Osteoblast (primary cell): ENCODE measurements around the gene ZNF879. TPM values are rescaled to one million over a fixed set of nuclear protein-coding genes. Genes with fewer than 3 reads are reported as not detected.

Experiments
- DNase-seq: peaks from one replicate; pipeline ENCODE4 v3.0.0; 2011; ENCODE audit warnings: low spot score, mixed read lengths; ENCODE audit not compliant: insufficient read length; ENCODE audit errors: missing footprints
- H2AFZ ChIP-seq: 2 replicates; pipeline ENCODE4 v1.6.0; 2011; ENCODE audit warnings: mild to moderate bottlenecking, low read length
- H3K27ac ChIP-seq: 2 replicates; pipeline ENCODE4 v1.5.1; 2011; ENCODE audit warnings: mild to moderate bottlenecking, low read depth, low read length, moderate library complexity
- H3K27me3 ChIP-seq: 2 replicates; pipeline ENCODE4 v1.6.0; 2012; ENCODE audit warnings: mild to moderate bottlenecking, control low read depth, inconsistent platforms, low read length, moderate library complexity; ENCODE audit not compliant: insufficient read depth
- H3K36me3 ChIP-seq: 2 replicates; pipeline ENCODE4 v1.5.1; 2011; ENCODE audit warnings: mild to moderate bottlenecking, low read length, control low read depth, moderate library complexity; ENCODE audit not compliant: insufficient read depth
- H3K4me1 ChIP-seq: 2 replicates; pipeline ENCODE4 v1.5.1; 2011; ENCODE audit warnings: mild to moderate bottlenecking, low read length, control low read depth, moderate library complexity; ENCODE audit not compliant: insufficient read depth
- H3K4me2 ChIP-seq: 2 replicates; pipeline ENCODE4 v1.6.0; 2011; ENCODE audit warnings: mild to moderate bottlenecking, low read length; ENCODE audit not compliant: insufficient read depth
- H3K4me3 ChIP-seq: fragments of 200-600 bp; sonication (generic); 3 replicates; pipeline ENCODE4 v1.5.1; 2012; ENCODE audit warnings: mild to moderate bottlenecking, low read length, inconsistent platforms; ENCODE audit not compliant: insufficient read depth
- H3K79me2 ChIP-seq: 2 replicates; pipeline ENCODE4 v1.6.0; 2012; ENCODE audit warnings: mild to moderate bottlenecking, low read length, control low read depth, inconsistent platforms; ENCODE audit not compliant: insufficient read depth
- H3K9me3 ChIP-seq: 2 replicates; pipeline ENCODE4 v1.5.1; 2011; ENCODE audit warnings: low read depth, low read length, control low read depth
- H4K20me1 ChIP-seq: 2 replicates; pipeline ENCODE4 v1.6.0; 2012; ENCODE audit warnings: mild to moderate bottlenecking, low read length, control low read depth; ENCODE audit not compliant: insufficient read depth
- CTCF ChIP-seq: IDR thresholded peaks from 2 replicates; pipeline ENCODE4 v1.5.1; 2011; ENCODE audit warnings: mild to moderate bottlenecking, low read depth, low read length, moderate library complexity; ENCODE audit errors: extremely low read depth
- total RNA-seq: library from RNA; depleted of rRNA; stranded (reverse); fragments of >200 nt; gene quantifications from 2 replicates; pipeline ENCODE4 v1.2.3, GENCODE V29; 2012

The ZNF879 gene
- total RNA-seq, 1 donor: 8.3 TPM

GRCh38 chr5:179054036-179054785, 30.6 kb downstream of the ZNF879 start:
- Histone ChIP-seq H3K79me2 (no peaks in the 10 kb centered on the region), H3K9me3 (no peaks in the 10 kb centered on the region), H4K20me1 (no peaks in the 10 kb centered on the region), H3K36me3 (no peaks in the 10 kb centered on the region), H3K27ac (no peak overlapping the region), H3K4me1 (no peaks in the 10 kb centered on the region), H2AFZ (no peak overlapping the region), H3K27me3 (no peaks in the 10 kb centered on the region), H3K4me3 (no peak overlapping the region), H3K4me2 (no peak overlapping the region)
- no peak for DNase-seq
- no peak for TF ChIP-seq CTCF

- Histone ChIP-seq H3K36me3 (no peaks in the 10 kb centered on the region), H3K4me2 (no peak overlapping the region), H3K9me3 (no peaks in the 10 kb centered on the region), H3K27me3 (no peaks in the 10 kb centered on the region), H3K4me1 (peaks cover 4% of the 10 kb centered on the region), H3K27ac (no peak overlapping the region), H4K20me1 (no peaks in the 10 kb centered on the region), H3K79me2 (no peaks in the 10 kb centered on the region), H2AFZ (no peak overlapping the region), H3K4me3 (no peak overlapping the region)
- no peak for TF ChIP-seq CTCF
- DNase-seq: no peak
Measured at GRCh38 chr5:179054876-179055275, 31.3 kb downstream of the ZNF879 start.

- TF ChIP-seq CTCF: no peak
Measured at GRCh38 chr5:179055436-179055835, 31.8 kb downstream of the ZNF879 start.

GRCh38 chr5:179055841-179056240, 32.2 kb downstream of the ZNF879 start:
- peaks cover 3% of the 10 kb centered on the region for H3K79me2 ChIP-seq
- no peaks in the 10 kb centered on the region for H3K36me3 ChIP-seq
- no peaks in the 10 kb centered on the region for H4K20me1 ChIP-seq
- no peaks in the 10 kb centered on the region for H3K9me3 ChIP-seq
- no peaks in the 10 kb centered on the region for H3K27me3 ChIP-seq
- peaks cover 7% of the 10 kb centered on the region for H3K4me1 ChIP-seq
- no peak overlapping the region for H2AFZ ChIP-seq
- no peak overlapping the region for H3K27ac ChIP-seq
- H3K4me3 ChIP-seq: no peak overlapping the region
- no peak overlapping the region for H3K4me2 ChIP-seq
- DNase-seq: no peak
- TF ChIP-seq CTCF: no peak

More at GRCh38 chr5:179055436-179055835, 31.8 kb downstream of the ZNF879 start:
- H2AFZ ChIP-seq: no peak overlapping the region
- H3K9me3 ChIP-seq: no peaks in the 10 kb centered on the region
- H3K27ac ChIP-seq: no peak overlapping the region
- DNase-seq: no peak
- H3K27me3 ChIP-seq: no peaks in the 10 kb centered on the region
- H3K4me1 ChIP-seq: peaks cover 6% of the 10 kb centered on the region
- H3K4me2 ChIP-seq: no peak overlapping the region
- H4K20me1 ChIP-seq: no peaks in the 10 kb centered on the region
- H3K79me2 ChIP-seq: no peaks in the 10 kb centered on the region
- no peaks in the 10 kb centered on the region for H3K36me3 ChIP-seq
- H3K4me3 ChIP-seq: no peak overlapping the region
